Measurements from ENCODE around the gene RTL1.

- TF ChIP-seq MAX (IDR thresholded peaks at IDR 0.05) (no peak), EP300 (IDR thresholded peaks at IDR 0.05; ENCODE audit: borderline replicate concordance) (no peak), REST (IDR thresholded peaks at IDR 0.05; ENCODE audit: low read depth) (no peak), NFIC (IDR thresholded peaks at IDR 0.05) (no peak), TEAD4 (IDR thresholded peaks at IDR 0.05) (no peak), USF1 (IDR thresholded peaks at IDR 0.05) (no peak), YY1 (IDR thresholded peaks at IDR 0.05; ENCODE audit: low read depth) (no peak), EGR1 (IDR thresholded peaks at IDR 0.05) (no peak), TCF12 (IDR thresholded peaks at IDR 0.05; ENCODE audit: low read depth) (no peak)
These were observed 69.3 kb downstream of the RTL1 start for GRCh38 chr14:100834082-100834793.

Measured in Ishikawa (cell line).